Measurements from ENCODE around the gene KLHL8. TPM values are rescaled to one million over a fixed set of nuclear protein-coding genes. Genes with fewer than 3 reads are reported as not detected.

The KLHL8 gene
- total and polyA plus RNA-seq, 2 donors (not counting 3 experiments of a cell fraction or from before 2014, with no cell fraction given), result 1.7 to 9.0 TPM

DNA sequence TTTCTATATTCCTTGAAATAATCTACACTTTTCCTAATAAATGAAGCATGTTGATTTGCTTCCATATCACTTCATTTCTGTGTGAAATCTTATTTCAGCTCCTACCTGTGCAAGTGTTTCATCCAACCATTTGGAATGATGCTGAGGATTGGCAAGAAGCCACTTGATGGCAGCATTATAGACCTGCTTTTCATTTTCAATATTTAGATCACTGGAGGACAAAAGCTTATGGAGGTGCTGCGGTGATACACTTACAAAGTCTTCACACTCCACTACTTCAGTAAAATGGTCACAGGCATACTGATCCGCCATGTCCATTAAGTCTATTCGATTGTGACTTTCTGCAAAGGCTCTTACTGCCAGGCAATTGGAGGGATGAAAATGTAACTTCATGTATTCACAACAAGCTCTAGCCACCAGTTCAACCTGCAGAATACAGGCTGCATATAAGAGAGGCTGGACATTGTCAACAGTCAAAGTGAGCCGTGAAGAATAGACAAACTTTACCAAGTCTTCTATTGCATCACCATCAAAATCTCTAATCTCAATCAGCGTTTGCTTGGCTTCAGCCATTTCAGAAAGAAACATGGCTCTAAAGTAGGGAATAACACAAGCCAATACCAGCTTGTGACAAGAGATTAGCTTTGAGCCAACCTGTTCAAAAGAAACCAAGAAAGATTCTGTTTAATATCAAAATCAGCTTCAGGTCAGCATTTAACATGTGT lies 35.1 kb downstream of the KLHL8 start:
- Histone ChIP-seq H3K4me2 (ENCODE audit: insufficient read depth, low read length) (no peak overlapping the region), H3K9ac (replicated peaks; ENCODE audit: extremely low read depth, insufficient read depth, low read length) (no peak overlapping the region), H3K9me3 (replicated peaks; ENCODE audit: control insufficient read depth, insufficient read depth, low read length) (no peaks in the 10 kb centered on the region), H3K27me3 (ENCODE audit: control insufficient read depth in 2 of 2, insufficient read depth in 2 of 2, low read length in 2 of 2) (no peaks in the 10 kb centered on the region), H3K79me2 (ENCODE audit: control insufficient read depth, insufficient read depth, low read length) (no peaks in the 10 kb centered on the region), H3K4me1 (ENCODE audit: control insufficient read depth, extremely low read depth, insufficient read depth, low read length) (no peaks in the 10 kb centered on the region), H2AFZ (ENCODE audit: low read depth, low read length) (no peak overlapping the region), H3K4me3 (replicated peaks in 1 of 3; ENCODE audit: insufficient read depth in 1 of 3, low read depth in 1 of 3, low read length in 3 of 3) (no peak overlapping the region), H3K27ac (ENCODE audit: insufficient read depth, low read depth, low read length) (no peak overlapping the region), H3K9me1 (replicated peaks; ENCODE audit: control insufficient read depth, extremely low read depth, insufficient read depth, low read length) (no peaks in the 10 kb centered on the region), H3K36me3 (ENCODE audit: control insufficient read depth in 2 of 2, extremely low read depth in 1 of 2, insufficient read depth in 2 of 2, low read length in 2 of 2) (no peaks in the 10 kb centered on the region), H4K20me1 (replicated peaks; ENCODE audit: control insufficient read depth, extremely low read depth, insufficient read depth, low read length) (no peaks in the 10 kb centered on the region)
- ChIA-PET CTCF (interaction anchor here (1.3 to 1.8 kb wide), 3 partner anchors 10 to 35 kb away, joined by 3 to 6 read pairs (median 5); no protein-coding TSS in a partner anchor), POLR2A (no interaction called here)
- FAIRE-seq (no peak), DNase-seq (ENCODE audit: low read depth, low spot score) (no peak)
- intact Hi-C loops (cut with micrococcal nuclease) (no loop called here), dilution Hi-C loops (cut with MboI; ENCODE audit: extremely low pct_ligation_motif_present, low sequenced_read_pairs) (no loop called here)
- TF ChIP-seq FOS (IDR thresholded peaks at IDR 0.05; ENCODE audit: borderline replicate concordance, insufficient read depth, low read length), result no peak
- no peak for TF ChIP-seq MYC (IDR thresholded peaks at IDR 0.05; ENCODE audit: low read depth, low read length)
- TF ChIP-seq, protein P1, sequence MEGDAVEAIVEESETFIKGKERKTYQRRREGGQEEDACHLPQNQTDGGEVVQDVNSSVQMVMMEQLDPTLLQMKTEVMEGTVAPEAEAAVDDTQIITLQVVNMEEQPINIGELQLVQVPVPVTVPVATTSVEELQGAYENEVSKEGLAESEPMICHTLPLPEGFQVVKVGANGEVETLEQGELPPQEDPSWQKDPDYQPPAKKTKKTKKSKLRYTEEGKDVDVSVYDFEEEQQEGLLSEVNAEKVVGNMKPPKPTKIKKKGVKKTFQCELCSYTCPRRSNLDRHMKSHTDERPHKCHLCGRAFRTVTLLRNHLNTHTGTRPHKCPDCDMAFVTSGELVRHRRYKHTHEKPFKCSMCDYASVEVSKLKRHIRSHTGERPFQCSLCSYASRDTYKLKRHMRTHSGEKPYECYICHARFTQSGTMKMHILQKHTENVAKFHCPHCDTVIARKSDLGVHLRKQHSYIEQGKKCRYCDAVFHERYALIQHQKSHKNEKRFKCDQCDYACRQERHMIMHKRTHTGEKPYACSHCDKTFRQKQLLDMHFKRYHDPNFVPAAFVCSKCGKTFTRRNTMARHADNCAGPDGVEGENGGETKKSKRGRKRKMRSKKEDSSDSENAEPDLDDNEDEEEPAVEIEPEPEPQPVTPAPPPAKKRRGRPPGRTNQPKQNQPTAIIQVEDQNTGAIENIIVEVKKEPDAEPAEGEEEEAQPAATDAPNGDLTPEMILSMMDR (IDR thresholded peaks at IDR 0.05; ENCODE audit: extremely low read depth in 1 of 2, insufficient read depth in 1 of 2, low read depth in 1 of 2, low read length in 2 of 2), result no peak
- no peak for TF ChIP-seq GATA2 (IDR thresholded peaks at IDR 0.05; ENCODE audit: insufficient read depth, insufficient read length, low read depth, low read length)
- TF ChIP-seq POLR2A (IDR thresholded peaks at IDR 0.05; ENCODE audit: low read depth, low read length), result no peak
- TF ChIP-seq JUN (IDR thresholded peaks at IDR 0.05; ENCODE audit: borderline replicate concordance, insufficient read depth, insufficient read length, low read depth), result no peak
- TF ChIP-seq POLR2AphosphoS5 (IDR thresholded peaks at IDR 0.05; ENCODE audit: insufficient read depth, low read depth, low read length), result no peak
- no peak for TF ChIP-seq EZH2 (IDR thresholded peaks at IDR 0.05; ENCODE audit: borderline replicate concordance, low read depth, low read length, severe bottlenecking)
- TF ChIP-seq, protein P2, sequence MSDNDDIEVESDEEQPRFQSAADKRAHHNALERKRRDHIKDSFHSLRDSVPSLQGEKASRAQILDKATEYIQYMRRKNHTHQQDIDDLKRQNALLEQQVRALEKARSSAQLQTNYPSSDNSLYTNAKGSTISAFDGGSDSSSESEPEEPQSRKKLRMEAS (IDR thresholded peaks at IDR 0.05; ENCODE audit: insufficient read depth, insufficient read length), result no peak
- BruUV-seq (replicated peaks), result no TSS peak
